ENCODE results near the gene LCE2A.
A peak's percentile ranks its signal among the peaks of the same experiment; 100 is the strongest.
"Not testable (repeated sequence)": the region's sequence is repeated elsewhere in the genome, so short reads cannot be mapped to it uniquely, and the experiment has no call there.

The LCE2A gene, protein sequence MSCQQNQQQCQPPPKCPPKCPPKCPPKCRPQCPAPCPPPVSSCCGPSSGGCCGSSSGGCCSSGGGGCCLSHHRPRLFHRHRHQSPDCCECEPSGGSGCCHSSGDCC

DNA sequence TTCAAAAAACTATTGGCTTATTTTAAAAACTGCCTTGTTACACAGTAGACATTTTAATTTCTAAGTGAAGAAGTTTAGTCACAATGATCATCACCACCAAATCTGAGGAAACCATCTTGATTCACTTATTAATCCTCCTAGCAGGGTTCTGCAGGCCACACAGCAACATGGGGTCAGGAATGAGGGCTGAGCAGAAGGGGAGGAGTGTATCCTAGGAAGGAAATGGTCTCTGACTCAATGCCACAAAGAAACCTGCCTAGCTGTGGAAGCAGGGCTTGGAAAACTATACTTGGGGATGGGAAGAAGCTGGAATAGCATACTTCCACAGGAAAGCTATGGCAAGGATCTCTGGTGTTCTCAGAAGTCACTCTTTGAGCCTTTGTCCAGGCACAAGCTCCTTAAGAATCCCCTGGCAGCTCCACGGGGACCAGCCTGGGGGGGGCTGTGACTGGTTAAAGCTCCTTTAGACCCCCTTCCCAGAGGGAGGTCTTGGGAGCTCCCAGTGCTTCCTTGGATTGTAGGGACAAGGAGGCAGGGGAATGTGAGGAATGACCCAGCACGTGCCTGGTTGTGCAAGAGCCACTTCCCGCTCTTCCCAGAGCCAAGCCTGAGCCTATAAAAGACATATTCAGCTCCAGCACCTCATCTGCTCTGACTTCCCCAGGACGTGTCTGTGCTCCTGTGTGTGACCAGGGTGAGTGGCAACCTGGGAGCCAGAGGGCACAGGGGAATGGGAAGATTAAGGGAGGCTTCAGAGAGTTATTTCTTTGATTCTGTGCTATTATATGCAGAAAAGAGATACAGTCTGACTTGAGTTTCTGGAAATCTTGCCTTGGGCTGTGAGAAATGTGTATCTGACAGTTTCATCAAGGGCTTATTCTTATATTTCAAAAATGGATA, at the start of gene LCE2A:
TSS of gene LCE2A (plus strand) at position 645 of the 900 bp plus-strand sequence. CDS start 557 bp downstream, outside the sequence.
- DNase-seq, result no peak

DNA sequence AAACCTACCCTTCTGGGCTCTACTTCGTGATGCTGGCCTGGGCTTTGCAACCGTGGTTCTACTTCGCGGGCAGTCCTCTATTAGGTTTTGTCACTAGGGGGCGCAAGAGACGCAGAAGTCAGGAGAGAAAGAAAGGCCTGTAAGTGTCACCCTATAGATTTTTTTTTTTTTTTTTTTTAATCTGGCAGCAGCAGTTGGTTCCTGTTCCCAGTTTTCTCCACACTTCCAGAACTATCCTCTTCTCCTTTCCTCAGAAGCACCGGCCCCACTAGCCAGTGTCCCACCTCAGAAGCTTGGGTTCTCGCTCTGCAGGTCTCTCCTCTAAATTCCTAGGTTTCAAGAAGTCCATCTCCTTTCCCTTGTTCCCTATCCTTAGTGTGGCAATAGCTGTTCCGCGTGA, 44.0 kb upstream of the LCE2A start:
- DNase-seq, result peak; percentile 58

DNA sequence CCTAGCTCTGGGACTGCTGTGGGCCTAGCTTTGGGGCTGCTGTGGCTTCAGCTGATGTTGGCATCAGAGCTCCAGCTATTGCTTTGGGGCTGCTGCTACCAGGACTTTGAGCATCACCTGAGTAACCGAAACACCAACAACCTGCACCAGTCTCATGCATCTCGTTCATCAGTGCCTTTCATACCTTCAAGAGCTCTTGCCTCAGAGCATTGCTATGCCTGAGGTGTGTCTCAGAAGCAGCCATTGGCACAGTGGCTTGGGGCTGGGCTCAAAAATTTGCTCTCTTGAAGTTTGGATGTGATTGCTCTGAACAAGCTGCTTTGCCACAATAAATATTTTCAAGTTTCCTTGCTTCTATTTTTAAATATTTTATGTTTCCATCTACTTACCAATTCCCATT, 41.7 kb upstream of the LCE2A start:
- DNase-seq, result no peak

DNA sequence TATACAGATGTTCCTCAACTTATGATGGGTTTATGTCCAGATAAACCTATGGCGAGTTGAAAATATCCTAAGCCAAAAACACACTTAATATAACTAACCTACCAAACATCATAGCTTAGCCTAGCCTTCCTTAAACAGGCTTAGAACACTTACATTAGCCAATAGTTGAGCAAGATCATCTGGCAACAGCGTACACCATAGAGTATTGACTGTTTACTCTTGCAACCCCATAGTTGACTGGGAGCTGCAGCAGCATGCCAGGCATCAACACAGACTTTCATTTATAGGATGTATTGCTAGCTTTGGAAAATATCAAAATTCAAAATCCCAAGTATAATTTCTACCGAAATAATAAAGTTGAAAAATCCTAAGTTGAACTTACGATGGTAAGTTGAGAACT, 40.5 kb upstream of the LCE2A start:
- DNase-seq, result no peak

DNA sequence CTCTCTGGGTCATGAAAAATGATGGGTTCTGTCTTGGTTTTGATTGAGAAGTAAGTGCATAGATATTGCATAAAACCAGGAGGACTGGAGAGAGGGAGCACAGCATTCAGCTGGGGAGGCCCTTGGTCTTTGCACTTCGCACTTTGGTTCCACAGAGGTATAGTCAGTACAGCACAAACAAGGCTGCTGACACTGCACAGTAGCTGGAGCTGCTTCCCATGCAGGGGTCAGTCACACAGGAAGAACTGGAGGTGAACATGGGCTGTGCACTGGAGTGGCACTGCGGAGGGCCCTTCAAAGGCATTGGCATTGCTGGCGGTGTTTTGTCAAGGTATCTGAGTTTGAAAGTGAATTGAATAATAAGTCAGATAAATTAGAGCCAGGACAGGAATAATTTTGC, 39.5 kb upstream of the LCE2A start:
- no peak for DNase-seq

DNA sequence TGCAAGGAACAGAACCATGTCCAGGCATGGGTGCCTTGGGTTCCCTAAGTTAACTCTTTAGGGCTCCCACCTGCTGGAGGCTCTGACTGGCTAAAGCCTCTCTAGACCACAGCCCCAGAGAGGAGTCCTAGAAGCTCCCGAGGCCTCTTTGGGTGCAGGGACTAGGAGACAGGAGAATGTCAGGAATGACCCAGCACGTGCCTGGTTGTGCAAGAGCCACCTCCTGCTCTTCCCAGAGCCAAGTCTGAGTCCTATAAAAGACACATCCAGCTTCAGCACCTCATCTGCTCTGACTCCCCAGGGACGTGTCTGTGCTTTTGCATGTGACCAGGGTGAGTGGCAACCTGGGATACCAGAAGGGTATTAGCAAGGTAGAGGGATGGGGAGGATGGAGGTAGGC, 35.0 kb upstream of the LCE2A start, which contains the start of gene LCE2D:
TSS of gene LCE2D (plus strand) at position 283 of the 400 bp plus-strand sequence. CDS start 726 bp downstream, outside the sequence.
- no peak for DNase-seq

DNA sequence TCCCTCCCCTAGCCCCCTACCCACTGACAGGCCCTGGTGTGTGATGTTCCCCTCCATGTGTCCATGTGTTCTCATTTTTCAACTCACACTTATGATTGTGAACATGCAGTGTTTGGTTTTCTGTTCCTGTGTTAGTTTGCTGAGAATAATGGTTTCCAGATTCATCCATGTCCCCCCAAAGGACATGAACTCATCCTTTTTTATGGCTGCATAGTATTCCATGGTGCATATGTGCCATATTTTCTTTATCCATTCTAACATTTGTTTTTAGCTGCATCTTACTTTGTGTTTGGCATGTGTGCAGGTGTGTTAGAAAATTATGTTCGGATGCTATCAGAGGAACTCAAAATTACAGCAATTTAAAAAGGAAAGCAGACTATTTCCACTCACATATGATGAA, 32.0 kb upstream of the LCE2A start:
- not testable (repeated sequence) for DNase-seq

DNA sequence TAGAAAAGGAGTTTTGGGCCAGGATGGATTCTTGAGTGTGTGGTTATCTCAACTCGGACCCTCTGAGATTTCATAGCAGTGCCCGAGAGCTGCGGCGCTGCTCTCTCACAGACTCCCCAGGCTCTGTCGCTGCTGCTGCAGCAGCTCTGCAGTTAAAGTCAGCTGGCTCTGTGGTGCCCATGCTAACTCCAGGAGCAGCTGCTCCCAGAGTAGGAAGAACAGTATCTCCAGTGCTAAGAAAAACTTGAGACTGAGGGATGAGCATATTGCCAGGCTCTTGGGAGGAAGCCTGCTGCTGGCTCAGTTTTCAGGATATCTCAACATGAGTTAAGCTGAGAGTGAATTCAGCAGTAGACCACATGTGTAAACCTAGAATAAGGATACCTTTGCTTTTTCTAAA, 30.5 kb upstream of the LCE2A start:
- no peak for DNase-seq

DNA sequence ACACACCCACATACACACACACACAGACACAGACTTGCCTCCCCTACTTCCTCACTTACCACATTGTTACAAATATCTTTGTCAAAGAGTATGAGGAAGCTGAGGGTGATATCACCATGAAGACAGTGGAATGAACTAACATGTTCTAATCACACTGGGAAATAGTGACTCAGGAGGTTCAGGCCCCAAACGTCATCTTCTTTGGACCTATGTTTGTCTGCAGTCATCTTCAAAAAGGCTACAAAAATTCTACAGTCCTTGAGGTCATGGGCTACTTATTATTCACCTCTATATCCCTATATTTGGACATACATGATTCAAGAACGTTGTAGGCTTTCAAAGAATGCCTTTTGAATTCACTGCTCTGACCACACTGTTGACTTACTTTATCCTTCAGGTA, 25.1 kb upstream of the LCE2A start:
- no peak for DNase-seq

DNA sequence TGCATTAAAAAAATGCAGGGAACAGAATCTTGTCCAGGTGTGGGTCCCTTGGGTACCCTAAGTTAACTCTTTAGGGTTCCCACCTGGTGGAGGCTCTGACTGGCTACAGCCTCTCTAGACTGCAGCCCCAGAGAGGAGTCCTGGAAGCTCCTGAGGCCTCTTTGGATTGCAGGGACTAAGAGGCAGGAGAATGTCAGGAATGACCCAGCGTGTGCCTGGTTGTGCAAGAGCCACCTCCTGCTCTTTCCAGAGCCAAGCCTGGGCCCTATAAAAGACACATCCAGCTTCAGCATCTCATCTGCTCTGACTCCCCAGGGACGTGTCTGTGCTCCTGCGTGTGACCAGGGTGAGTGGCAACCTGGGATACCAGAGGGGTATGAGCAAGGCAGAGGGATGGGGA, 23.2 kb upstream of the LCE2A start, which contains the start of gene LCE2C:
TSS of gene LCE2C (plus strand) at position 297 of the 400 bp plus-strand sequence. CDS start 737 bp downstream, outside the sequence.
- not testable (repeated sequence) for DNase-seq

DNA sequence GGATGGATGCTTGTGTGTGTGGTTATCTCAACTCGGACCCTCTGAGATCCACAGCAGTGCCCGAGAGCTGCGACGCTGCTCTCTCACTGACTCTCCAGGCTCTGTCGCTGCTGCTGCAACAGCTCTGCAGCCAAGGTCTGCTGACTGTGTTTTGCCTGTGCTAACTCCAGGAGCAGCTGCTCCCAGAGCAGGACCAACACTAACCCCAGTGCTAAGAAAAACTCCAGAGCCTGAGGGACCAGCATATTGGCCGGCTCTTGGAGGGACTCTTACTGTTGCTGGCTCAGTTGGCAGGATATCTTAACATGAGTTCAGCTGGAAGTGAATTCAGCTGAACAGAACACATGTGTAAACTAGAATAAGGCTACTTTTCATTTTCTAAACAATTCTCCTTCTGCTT, 18.7 kb upstream of the LCE2A start:
- DNase-seq, result no peak

DNA sequence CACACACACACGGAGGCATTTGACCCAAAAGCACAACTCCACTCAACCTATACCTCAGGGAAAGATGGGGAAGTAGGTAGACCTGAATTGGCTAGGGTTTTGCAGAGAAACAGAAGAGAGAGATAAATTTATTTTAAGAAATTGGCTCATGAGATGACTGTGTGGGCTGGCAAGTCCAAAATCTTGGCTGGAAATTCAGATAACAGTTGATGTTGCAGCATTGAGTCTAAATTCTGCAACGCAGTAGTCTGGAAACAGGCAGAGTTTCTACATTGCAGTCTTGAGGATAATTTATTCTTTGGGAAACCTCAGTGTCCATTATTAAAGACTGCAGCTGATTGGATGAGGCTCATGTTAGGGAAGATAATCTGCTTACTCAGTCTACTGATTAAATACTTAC, 16.5 kb upstream of the LCE2A start:
- DNase-seq, result no peak

DNA sequence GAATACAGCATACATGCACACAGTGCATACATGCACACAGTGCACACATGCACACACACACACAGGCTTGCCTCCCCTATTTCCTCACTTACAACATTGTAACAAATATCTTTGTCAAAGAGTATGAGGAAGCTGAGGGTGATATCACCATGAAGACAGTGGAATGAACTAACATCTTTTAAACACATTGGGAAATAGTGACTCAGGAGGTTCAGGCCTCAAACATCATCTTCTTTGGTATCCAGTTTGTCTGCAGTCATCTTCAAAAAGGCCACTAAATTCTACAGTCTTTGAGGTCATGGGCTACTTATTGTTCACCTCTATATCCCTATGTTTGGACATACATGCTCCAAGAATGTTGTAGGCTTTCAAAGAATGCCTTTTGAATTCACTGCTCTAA, 14.3 kb upstream of the LCE2A start:
- DNase-seq, result no peak

DNA sequence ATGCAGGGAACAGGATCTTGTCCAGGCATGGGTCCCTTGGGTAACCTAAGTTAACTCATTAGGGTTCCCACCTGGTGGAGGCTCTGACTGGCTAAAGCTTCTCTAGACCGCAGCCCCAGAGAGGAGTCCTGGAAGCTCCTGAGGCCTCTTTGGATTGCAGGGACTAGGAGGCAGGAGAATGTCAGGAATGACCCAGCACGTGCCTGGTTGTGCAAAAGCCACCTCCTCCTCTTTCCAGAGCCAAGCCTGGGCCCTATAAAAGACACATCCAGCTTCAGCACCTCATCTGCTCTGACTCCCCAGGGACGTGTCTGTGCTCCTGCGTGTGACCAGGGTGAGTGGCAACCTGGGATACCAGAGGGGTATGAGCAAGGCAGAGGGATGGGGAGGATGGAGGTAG, 12.3 kb upstream of the LCE2A start, which contains the start of gene LCE2B:
TSS of gene LCE2B (plus strand) at position 301 of the 400 bp plus-strand sequence. CDS start 721 bp downstream, outside the sequence.
- DNase-seq, result not testable (repeated sequence)

DNA sequence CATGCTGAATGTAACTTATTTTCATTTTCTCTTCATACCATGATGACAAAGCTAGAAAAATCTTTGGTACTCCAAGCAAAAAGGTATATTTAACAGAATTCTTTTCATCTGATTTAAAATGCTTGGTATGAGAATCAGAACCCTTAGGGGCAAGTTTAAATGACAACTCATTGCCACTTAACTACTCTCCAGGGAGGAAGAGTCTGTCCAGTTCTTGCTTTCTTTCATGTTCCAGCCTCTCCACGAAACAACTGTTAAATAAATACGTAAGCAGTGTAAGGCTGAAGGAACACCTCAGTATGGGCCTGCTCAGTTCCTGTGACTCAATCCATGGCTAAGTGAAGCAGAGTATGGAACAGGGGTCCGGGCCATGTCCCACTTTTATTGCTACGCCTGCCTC, 1.6 kb downstream of the LCE2A start:
- no peak for DNase-seq

DNA sequence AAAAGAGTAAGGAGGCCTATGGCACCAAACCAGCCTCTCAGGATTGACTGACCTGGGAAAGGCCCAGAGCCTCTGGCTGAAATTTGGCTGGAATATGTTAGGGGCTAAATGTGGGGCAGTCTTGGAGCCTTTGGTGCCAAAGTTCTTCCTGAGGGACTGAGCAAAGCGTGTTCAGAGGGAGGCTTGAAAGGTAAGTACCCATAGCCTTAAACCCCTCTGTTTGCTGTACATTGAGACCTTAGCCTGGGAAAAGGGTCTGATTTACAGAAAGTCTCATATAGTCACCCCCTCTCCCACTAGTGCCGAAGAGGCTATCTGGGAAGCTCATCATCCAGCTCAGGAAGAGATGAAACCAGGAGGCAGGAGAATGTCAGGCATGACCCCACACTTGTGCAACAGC, 9.7 kb downstream of the LCE2A start, which contains the start of gene LCE4A:
TSS of gene LCE4A (plus strand) at position 301 of the 400 bp plus-strand sequence. CDS start 916 bp downstream, outside the sequence.
- DNase-seq, result no peak

DNA sequence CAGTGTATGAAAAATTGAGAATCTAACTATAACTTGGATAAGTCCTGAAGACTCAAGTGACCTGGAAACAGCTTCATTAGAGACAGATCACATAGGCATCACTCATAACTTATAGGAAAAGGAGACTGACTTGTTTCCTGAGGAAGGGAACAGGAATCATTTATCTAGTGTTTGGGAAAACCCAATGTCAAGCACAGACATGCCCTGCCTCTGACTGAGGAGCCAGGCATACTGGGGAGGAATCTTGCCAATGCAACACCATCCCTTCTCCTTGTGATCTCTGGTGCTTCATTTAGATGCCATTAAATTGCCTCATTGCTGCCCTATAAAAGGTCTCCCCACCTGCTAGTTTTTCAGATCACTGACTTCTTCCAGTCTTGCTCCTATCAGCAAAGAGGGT, 20.1 kb downstream of the LCE2A start:
- DNase-seq, result no peak

DNA sequence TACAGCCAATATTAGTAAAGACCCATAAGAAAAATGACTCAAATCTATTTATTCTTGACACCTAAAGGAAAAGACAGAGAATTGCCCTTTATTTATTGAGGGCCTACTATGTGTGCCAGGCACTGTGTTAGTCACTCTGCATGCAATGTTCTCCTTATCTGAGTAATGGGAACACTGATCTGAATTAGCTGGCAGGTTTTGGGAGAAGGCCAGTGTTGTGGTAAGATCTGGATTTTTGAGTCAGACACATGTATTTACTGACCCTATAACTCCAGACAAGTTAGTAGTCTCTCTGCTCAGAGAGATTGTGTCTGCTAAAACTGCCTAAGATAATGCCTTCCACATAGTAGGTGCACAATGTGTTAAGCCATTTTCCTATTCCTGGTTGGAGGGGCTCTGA, 27.1 kb downstream of the LCE2A start:
- no peak for DNase-seq

DNA sequence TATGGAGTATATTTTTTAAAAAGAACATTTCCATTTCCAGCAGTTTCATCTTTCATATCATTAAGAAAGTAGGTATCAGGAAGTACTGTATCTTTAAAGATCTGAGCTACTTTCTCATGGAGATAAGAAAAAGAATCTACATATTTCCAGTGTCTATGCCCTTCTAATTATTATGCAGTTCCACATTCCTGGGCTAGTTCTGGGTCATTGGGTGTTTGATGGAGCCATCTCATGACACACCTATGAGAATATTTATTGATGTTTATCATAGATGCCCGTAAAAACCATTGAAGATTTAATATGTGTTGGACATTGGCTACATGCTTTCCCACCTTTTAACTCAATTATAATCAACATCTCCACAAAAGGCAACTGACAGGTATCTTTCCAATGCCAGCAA, 30.8 kb downstream of the LCE2A start:
- DNase-seq, result no peak

DNA sequence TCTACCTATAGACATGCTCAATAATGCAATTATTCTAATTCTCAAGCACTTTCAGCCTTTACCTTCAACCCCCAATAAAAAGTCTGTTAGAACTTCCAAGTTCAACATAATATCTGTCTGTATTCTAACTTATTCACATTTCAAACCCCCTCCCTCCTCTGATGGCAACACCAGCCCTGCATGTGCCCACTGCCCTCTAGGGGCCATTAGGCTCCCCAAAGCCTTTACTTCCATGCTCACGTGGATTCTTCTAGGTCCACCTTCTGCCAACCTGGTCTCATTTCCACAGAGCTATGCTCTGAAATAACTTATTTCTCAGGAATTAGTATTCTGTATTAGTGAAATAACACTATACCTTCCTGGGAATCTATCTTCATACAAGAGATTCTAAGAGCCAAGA, 37.5 kb downstream of the LCE2A start:
- no peak for DNase-seq

DNA sequence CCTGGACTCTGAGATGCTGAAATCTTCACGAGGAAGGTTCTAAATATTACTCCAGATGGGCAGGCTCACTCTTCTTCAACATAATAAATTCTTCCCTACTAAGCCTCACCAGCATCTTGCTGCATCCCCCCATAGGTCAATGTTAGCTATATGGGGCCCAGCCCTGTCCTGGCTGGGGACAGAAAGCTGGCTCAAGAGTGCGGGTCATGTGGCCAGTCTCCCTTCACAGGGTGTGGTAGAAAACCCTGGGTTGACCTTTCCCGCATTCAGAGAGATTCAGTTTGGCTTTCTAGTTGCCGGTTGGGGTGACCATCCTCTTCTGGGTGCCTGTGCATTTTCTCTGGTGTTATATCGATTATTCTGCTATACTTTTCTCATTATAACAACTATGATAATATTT, 39.9 kb downstream of the LCE2A start:
- DNase-seq, result no peak

DNA sequence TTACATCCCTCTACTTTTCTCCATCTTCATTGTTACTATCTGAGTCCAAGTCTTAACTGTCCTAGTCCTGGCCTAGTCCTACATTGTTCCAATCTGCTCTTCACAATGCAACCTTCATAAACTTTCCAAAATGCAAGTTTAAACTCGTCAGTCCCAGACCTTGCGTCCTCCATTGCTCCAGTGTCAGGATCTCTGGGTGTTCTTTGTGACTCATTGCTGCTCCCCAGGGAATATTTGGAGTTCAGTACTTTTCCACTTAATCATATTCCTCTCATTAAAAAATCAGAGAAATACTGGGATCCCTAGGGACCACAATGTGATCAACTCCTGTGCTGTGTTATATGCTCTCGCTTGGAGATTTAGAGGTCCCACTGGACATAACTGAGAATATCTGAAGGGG, 41.7 kb downstream of the LCE2A start:
- DNase-seq, result no peak

DNA sequence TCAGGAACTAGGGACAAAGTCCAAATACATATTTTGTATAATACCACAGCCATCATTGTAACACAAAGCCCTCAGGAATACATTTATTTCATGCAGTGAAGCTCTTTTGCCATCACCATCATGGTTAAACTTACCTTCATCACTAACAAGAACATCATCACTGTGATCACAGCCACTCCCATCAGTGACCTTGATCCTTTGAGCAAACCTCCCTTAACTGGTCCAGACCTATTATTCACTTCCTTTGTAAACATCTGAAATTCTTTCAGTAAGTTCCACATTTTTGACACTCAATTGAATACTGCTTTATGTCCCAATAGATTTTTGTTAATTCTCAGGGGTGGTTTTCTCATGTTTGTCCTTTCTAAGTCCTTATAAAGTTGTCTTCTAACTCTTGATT, 43.5 kb downstream of the LCE2A start:
- DNase-seq, result no peak

Measured in activated CD4-positive, CD25-positive, alpha-beta regulatory T cell treated with anti-CD3 and anti-CD28 coated beads, Interleukin-2, amount 50 U/mL, for 72 hours (primary cell).